ENCODE results near the gene ADARB2.

Gene ADARB2

GRCh38 chr10:1715821-1716220, 21.5 kb downstream of the ADARB2 start:
- H3K27ac ChIP-seq (replicated peaks): no peak overlapping the region
- no peak for DNase-seq (ENCODE audit: low read depth in 1 of 2, low spot score in 1 of 2)
- TF ChIP-seq CTCF (IDR thresholded peaks at IDR 0.05; ENCODE audit: insufficient read depth, low read length) (no peak), GABPA (IDR thresholded peaks at IDR 0.05; ENCODE audit: low read depth) (no peak), POLR2AphosphoS5 (IDR thresholded peaks at IDR 0.05; ENCODE audit: low read depth) (no peak), SPI1 (IDR thresholded peaks at IDR 0.05; ENCODE audit: borderline replicate concordance, low read depth) (no peak)
- TF ChIP-seq, protein P1, sequence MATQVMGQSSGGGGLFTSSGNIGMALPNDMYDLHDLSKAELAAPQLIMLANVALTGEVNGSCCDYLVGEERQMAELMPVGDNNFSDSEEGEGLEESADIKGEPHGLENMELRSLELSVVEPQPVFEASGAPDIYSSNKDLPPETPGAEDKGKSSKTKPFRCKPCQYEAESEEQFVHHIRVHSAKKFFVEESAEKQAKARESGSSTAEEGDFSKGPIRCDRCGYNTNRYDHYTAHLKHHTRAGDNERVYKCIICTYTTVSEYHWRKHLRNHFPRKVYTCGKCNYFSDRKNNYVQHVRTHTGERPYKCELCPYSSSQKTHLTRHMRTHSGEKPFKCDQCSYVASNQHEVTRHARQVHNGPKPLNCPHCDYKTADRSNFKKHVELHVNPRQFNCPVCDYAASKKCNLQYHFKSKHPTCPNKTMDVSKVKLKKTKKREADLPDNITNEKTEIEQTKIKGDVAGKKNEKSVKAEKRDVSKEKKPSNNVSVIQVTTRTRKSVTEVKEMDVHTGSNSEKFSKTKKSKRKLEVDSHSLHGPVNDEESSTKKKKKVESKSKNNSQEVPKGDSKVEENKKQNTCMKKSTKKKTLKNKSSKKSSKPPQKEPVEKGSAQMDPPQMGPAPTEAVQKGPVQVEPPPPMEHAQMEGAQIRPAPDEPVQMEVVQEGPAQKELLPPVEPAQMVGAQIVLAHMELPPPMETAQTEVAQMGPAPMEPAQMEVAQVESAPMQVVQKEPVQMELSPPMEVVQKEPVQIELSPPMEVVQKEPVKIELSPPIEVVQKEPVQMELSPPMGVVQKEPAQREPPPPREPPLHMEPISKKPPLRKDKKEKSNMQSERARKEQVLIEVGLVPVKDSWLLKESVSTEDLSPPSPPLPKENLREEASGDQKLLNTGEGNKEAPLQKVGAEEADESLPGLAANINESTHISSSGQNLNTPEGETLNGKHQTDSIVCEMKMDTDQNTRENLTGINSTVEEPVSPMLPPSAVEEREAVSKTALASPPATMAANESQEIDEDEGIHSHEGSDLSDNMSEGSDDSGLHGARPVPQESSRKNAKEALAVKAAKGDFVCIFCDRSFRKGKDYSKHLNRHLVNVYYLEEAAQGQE (IDR thresholded peaks at IDR 0.05; ENCODE audit: insufficient replicate concordance, low read depth): no peak
- no peak overlapping the region for H3K4me3 ChIP-seq (replicated peaks; ENCODE audit: insufficient read depth, low read length)
- no peaks in the 10 kb centered on the region for H3K27me3 ChIP-seq (ENCODE audit: insufficient read depth, poor library complexity, severe bottlenecking)

DNA sequence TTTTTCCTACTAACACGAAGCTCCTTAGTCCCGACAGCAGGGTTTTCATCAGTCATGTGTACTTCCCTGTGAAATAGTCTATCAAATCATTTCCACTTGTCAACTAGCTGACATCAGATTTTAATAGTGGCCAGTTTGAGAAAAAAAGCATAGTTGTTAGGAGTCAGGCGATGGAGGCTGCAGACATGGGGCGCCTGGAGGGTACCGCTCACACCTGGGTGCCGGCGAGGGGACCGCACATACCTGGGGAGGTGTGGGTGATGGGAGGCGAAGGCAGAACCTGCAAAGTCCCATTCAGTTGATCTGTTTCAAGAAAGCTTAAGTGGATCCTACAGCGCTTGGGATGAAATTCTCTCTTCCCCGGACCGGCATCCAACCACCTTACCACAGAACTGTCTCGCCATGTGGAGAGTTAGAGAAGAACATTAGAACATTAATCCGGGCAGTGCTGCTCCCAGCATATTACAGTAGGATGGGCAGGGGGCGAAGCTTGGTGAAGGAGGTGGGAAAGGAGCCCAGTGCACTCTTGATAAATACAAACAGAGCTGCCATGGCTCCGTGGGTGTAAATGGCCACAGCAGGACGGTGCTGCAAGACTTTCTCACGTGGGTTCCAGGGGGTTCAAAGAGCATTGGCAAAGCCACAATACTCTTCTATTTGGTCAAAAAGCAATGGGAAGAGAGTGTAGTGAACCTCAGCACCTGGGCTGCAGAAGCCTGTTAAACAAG, 24.2 kb downstream of the ADARB2 start:
- TF ChIP-seq POLR2AphosphoS5 (IDR thresholded peaks at IDR 0.05; ENCODE audit: low read depth) (no peak), GABPA (IDR thresholded peaks at IDR 0.05; ENCODE audit: low read depth) (no peak)
- TF ChIP-seq, protein P1 (IDR thresholded peaks at IDR 0.05; ENCODE audit: insufficient replicate concordance, low read depth): no peak
- H3K27me3 ChIP-seq (ENCODE audit: insufficient read depth, poor library complexity, severe bottlenecking): no peaks in the 10 kb centered on the region

GRCh38 chr10:1712314-1712713, 25.0 kb downstream of the ADARB2 start:
- H3K27ac ChIP-seq (replicated peaks): no peak overlapping the region
- TF ChIP-seq, protein P1 (IDR thresholded peaks at IDR 0.05; ENCODE audit: insufficient replicate concordance, low read depth): no peak
- TF ChIP-seq POLR2AphosphoS5 (IDR thresholded peaks at IDR 0.05; ENCODE audit: low read depth) (no peak), CTCF (IDR thresholded peaks at IDR 0.05; ENCODE audit: insufficient read depth, low read length) (no peak), SPI1 (IDR thresholded peaks at IDR 0.05; ENCODE audit: borderline replicate concordance, low read depth) (no peak), GABPA (IDR thresholded peaks at IDR 0.05; ENCODE audit: low read depth) (no peak)
- DNase-seq (ENCODE audit: low read depth in 1 of 2, low spot score in 1 of 2): no peak
- no peaks in the 10 kb centered on the region for H3K27me3 ChIP-seq (ENCODE audit: insufficient read depth, poor library complexity, severe bottlenecking)
- no peak overlapping the region for H3K4me3 ChIP-seq (replicated peaks; ENCODE audit: insufficient read depth, low read length)

More for the DNA sequence above, 24.2 kb downstream of the ADARB2 start:
- DNase-seq (ENCODE audit: low read depth in 1 of 2, low spot score in 1 of 2): no peak
- Histone ChIP-seq H3K27ac (replicated peaks) (no peak overlapping the region), H3K4me3 (replicated peaks; ENCODE audit: insufficient read depth, low read length) (no peak overlapping the region)

Data from HL-60 (cell line).